SK-N-MC (cell line): ENCODE data around the gene RMND1.

ENCODE experiments used
- DNase-seq: peaks from one replicate; pipeline ENCODE4 v3.0.0-alpha.2; 2011; ENCODE audit warnings: low read depth, low spot score
- H3K27ac ChIP-seq: fragments of 200-600 bp; sonication (generic); 2 replicates; pipeline ENCODE4 v1.5.1; 2016; ENCODE audit warnings: mixed run types
- H3K36me3 ChIP-seq: fragments of 200-600 bp; sonication (generic); 2 replicates; pipeline ENCODE4 v1.6.1; 2017; ENCODE audit warnings: antibody characterized with exemption, low read length, mixed read lengths; ENCODE audit not compliant: insufficient read depth
- H3K4me3 ChIP-seq: fragments of 200-600 bp; sonication (generic); 2 replicates; pipeline ENCODE4 v1.5.1; 2016
- H3K9ac ChIP-seq: fragments of 200-600 bp; sonication (generic); 2 replicates; pipeline ENCODE4 v1.8.0; 2017; ENCODE audit warnings: mixed run types, mixed read lengths; ENCODE audit not compliant: insufficient read length
- H3K9me3 ChIP-seq: fragments of 200-600 bp; sonication (generic); 2 replicates; pipeline ENCODE4 v1.6.1; 2017; ENCODE audit warnings: low read depth, mild to moderate bottlenecking, antibody characterized with exemption, low read length, moderate library complexity, mixed read lengths
- EZH2 ChIP-seq: fragments of 200-600 bp; sonication (generic); IDR thresholded peaks from one replicate; pipeline ENCODE4 v1.6.1; 2017; ENCODE audit warnings: antibody characterized with exemption
- FOXP2 ChIP-seq: optimal IDR thresholded peaks from 2 replicates; pipeline ENCODE3; 2011; ENCODE audit warnings: mild to moderate bottlenecking, moderate library complexity; ENCODE audit not compliant: insufficient read depth; ENCODE audit errors: extremely low read length, control extremely low read depth
- POLR2AphosphoS5 ChIP-seq: IDR thresholded peaks from 2 replicates; pipeline ENCODE4 v1.6.1; 2012; ENCODE audit warnings: mild to moderate bottlenecking, low read depth, low read length, borderline replicate concordance

The RMND1 gene

DNA sequence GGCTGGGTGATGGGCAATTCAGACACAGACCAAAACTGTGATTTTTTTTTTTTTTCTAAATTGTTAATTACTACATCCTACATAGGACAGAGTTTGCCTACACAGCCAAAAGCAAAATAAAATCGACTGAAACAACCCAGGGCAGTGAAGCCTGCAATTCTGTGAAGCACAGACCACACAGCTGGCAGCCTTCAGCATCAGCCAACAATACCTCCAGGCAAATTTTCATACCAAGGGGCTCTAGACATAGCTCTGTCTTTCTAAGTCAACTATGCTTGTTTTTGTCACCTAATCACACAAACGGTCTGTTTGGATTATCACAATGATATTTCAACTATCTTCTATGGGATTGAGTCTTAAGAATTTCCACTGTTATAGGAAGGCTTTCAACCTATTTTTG, 17.6 kb downstream of the RMND1 start:
- H3K27ac ChIP-seq, result no peak overlapping the region
- no peaks in the 10 kb centered on the region for H3K9me3 ChIP-seq
- H3K4me3 ChIP-seq, result no peak overlapping the region
- no peak for DNase-seq
- H3K9ac ChIP-seq, result no peak overlapping the region
- peaks cover 42% of the 10 kb centered on the region for H3K36me3 ChIP-seq
- TF ChIP-seq POLR2AphosphoS5 (no peak), FOXP2 (no peak), EZH2 (no peak)

DNA sequence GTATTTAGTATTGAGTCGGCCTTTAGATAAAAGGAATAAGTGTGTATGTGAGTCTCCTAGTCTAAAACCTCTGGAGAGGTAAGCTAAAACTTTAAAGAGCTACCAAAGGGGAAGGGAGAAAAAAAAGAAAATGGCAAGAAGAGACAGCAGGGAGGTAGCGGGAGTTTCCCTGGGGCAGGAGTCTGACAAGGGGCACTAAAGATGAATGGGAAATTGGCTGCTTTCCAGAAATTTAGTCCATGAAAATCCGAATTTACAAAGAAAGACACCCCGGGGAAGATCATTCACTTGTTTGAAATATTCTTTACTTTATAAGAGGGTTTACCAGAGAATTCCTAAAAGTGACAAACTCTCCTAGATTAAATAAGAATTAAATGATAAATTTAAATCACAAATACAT, 19.3 kb downstream of the RMND1 start:
- no peak overlapping the region for H3K4me3 ChIP-seq
- H3K27ac ChIP-seq, result 0 out of 2 replicates have a peak overlapping the region, but pooled peaks have one; percentile 11
- H3K9ac ChIP-seq, result no peak overlapping the region
- DNase-seq, result peak; percentile 65
- H3K9me3 ChIP-seq, result no peaks in the 10 kb centered on the region
- peaks cover 53% of the 10 kb centered on the region for H3K36me3 ChIP-seq
- peak; percentile 10; the same call in 1 of the 2 replicates for TF ChIP-seq POLR2AphosphoS5
- TF ChIP-seq FOXP2, result no peak

GRCh38 chr6:151431337-151431736, 20.6 kb downstream of the RMND1 start:
- Histone ChIP-seq H3K27ac (no peak overlapping the region), H3K9ac (no peak overlapping the region), H3K36me3 (peaks cover 57% of the 10 kb centered on the region), H3K4me3 (no peak overlapping the region), H3K9me3 (no peaks in the 10 kb centered on the region)
- no peak for DNase-seq
- TF ChIP-seq POLR2AphosphoS5, result no peak
- no peak for TF ChIP-seq FOXP2

DNA sequence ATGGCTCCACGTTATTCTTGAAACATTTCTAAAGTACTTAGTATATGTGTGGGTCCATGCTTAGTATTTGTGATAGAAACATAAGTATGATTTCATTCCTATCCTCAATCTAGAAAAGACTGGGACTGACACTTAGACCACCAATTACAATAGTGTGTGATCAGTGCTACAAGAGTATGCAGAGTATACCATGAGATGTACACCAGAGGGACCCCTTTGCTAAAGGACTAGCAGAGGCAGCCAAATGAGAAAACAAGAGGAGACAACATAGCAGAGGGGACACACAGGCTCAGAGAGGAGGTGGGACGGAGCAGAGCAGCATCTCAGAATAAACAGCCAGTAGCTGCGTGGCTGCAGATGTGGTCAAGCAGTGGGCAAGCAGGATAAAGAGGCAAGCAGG, 21.0 kb downstream of the RMND1 start:
- H3K4me3 ChIP-seq, result no peak overlapping the region
- H3K9me3 ChIP-seq, result no peaks in the 10 kb centered on the region
- H3K9ac ChIP-seq, result no peak overlapping the region
- peaks cover 57% of the 10 kb centered on the region for H3K36me3 ChIP-seq
- TF ChIP-seq POLR2AphosphoS5, result no peak; the same call in 1 of the 2 replicates
- TF ChIP-seq EZH2, result no peak
- TF ChIP-seq FOXP2, result no peak
- no peak for DNase-seq
- H3K27ac ChIP-seq, result no peak overlapping the region

DNA sequence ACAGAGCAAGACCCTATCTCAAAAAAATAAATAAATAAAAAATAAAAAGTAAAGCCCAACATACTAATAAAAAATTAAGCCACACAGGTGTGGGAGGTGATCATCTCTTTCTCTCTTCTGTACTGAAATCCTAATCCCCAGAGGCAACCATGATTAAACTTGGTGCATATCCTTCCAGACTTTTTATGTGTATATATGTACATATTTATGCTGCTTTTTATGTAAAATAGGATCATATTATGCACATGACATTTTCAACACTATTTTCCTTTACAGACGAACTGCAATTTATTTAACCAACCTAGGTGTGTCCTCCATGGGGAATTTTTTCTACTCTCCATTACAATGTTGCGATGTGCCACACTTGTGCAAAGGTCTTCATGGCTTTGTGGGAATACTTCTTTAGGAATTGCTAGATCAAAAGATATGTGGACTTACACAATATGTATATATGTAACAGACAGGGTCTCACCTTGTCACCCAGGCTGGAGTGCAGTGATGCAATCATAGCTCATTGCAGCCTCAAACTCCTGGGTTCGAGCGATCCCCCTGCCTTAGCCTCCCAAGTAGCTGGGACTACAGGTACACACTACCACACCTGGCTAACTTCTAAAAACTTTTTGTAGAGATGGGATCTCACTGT, 23.7 kb downstream of the RMND1 start:
- peaks cover 73% of the 10 kb centered on the region for H3K36me3 ChIP-seq
- TF ChIP-seq FOXP2, result no peak
- no peak for TF ChIP-seq POLR2AphosphoS5
- no peak for TF ChIP-seq EZH2
- no peak overlapping the region for H3K27ac ChIP-seq
- DNase-seq, result no peak
- no peaks in the 10 kb centered on the region for H3K9me3 ChIP-seq
- no peak overlapping the region for H3K9ac ChIP-seq
- no peak overlapping the region for H3K4me3 ChIP-seq

- Histone ChIP-seq H3K9ac (no peak overlapping the region), H3K9me3 (no peaks in the 10 kb centered on the region), H3K36me3 (peaks cover 64% of the 10 kb centered on the region), H3K4me3 (no peak overlapping the region), H3K27ac (no peak overlapping the region)
- no peak for DNase-seq
- TF ChIP-seq POLR2AphosphoS5 (no peak), FOXP2 (no peak), EZH2 (no peak)
Measured at GRCh38 chr6:151425561-151425960, 26.4 kb downstream of the RMND1 start.

DNA sequence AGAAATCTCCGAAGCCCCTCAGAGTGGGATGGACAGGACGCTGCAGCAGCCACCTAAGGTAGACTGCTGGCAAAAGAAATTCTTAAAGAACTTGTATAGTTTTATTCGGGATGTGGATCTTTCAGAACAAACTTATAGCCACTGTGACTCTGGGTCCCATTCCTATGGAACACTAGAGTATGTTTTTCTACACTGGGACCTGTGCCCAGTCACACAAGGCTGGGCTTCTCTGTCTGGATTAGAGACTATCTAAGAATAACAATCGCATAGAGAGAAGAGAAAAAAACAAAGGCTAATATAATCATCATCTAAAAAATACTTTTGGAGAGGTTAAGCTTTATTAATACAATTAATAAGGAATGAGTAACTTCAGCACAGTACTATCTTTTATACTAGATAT, 28.9 kb downstream of the RMND1 start:
- H3K9me3 ChIP-seq, result no peaks in the 10 kb centered on the region
- no peak for TF ChIP-seq POLR2AphosphoS5
- no peak for TF ChIP-seq EZH2
- no peak for TF ChIP-seq FOXP2
- peaks cover 56% of the 10 kb centered on the region for H3K36me3 ChIP-seq
- no peak overlapping the region for H3K9ac ChIP-seq
- no peak for DNase-seq
- no peak overlapping the region for H3K27ac ChIP-seq
- H3K4me3 ChIP-seq, result no peak overlapping the region

DNA sequence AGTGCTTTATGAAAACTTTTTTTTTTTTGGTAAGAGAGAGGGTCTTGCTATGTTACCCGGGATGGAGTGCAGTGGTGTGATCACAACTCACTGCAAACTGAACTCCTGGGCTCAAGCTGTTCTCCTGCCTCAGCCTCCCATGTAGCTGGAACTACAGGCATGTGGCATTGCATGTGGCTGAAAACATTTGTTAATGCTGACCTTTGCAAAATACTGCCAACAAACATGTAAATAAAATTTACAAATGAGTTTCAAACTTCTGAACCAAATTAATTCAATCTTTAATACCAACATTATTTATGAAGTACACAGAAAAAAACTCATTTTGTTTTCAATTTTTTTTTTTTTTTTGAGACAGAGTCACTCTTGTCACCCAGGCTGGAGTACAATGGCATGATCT, 34.4 kb downstream of the RMND1 start:
- no peak overlapping the region for H3K4me3 ChIP-seq
- TF ChIP-seq POLR2AphosphoS5, result no peak
- no peak for TF ChIP-seq EZH2
- TF ChIP-seq FOXP2, result no peak
- no peak overlapping the region for H3K9ac ChIP-seq
- no peak for DNase-seq
- H3K36me3 ChIP-seq, result peaks cover 68% of the 10 kb centered on the region
- no peaks in the 10 kb centered on the region for H3K9me3 ChIP-seq
- H3K27ac ChIP-seq, result no peak overlapping the region
